Neural crest cell (in vitro differentiated cells): ENCODE results near the gene KCNJ1. TPM values are rescaled to one million over a fixed set of nuclear protein-coding genes. Genes with fewer than 3 reads are reported as not detected.
A peak's percentile ranks its signal among the peaks of the same experiment; 100 is the strongest.

Experiments used
- DNase-seq: peaks from one replicate; pipeline ENCODE4 v3.0.0; 2021; ENCODE audit warnings: low read depth, mixed read lengths, low spot score
- H3K27ac Mint-ChIP-seq: one replicate; pipeline ENCODE4 v1.8.0; 2021; ENCODE audit warnings: mild to moderate bottlenecking, mixed read lengths; ENCODE audit not compliant: unreplicated experiment
- H3K27me3 Mint-ChIP-seq: 2 replicates; pipeline ENCODE4 v1.8.0; 2021; ENCODE audit warnings: low read depth, mild to moderate bottlenecking, mixed read lengths
- H3K36me3 Mint-ChIP-seq: 2 replicates; pipeline ENCODE4 v1.8.0; 2021; ENCODE audit warnings: low read depth, mild to moderate bottlenecking, mixed read lengths
- H3K4me1 Mint-ChIP-seq: 2 replicates; pipeline ENCODE4 v1.8.0; 2021; ENCODE audit warnings: mixed read lengths
- H3K4me3 Mint-ChIP-seq: one replicate; pipeline ENCODE4 v1.8.0; 2021; ENCODE audit warnings: mild to moderate bottlenecking, mixed read lengths
- H3K9me3 Mint-ChIP-seq: 2 replicates; pipeline ENCODE4 v1.8.0; 2021; ENCODE audit warnings: mixed read lengths
- CTCF ChIP-seq: fragments of 200-600 bp; sonication (generic); conservative IDR thresholded peaks from 2 replicates; pipeline ENCODE4 v1.5.0; 2021; ENCODE audit warnings: antibody characterized with exemption, mild to moderate bottlenecking
- total RNA-seq: library from RNA; stranded (reverse); gene quantifications from 2 replicates; pipeline ENCODE4 v1.2.1, GENCODE V29; 2021

Gene KCNJ1
- total RNA-seq, 1 donor from 2014 or later, result not detected

- Mint-ChIP-seq H3K27ac (no peak overlapping the region), H3K9me3 (no peaks in the 10 kb centered on the region), H3K27me3 (peaks cover 48% of the 10 kb centered on the region), H3K36me3 (no peaks in the 10 kb centered on the region), H3K4me3 (no peak overlapping the region), H3K4me1 (peaks cover 18% of the 10 kb centered on the region)
- no peak for DNase-seq
- no peak for TF ChIP-seq CTCF
These were observed 41.5 kb upstream of the KCNJ1 start for GRCh38 chr11:128908391-128909246.

- DNase-seq, result no peak
- Mint-ChIP-seq H3K4me3 (no peak overlapping the region), H3K9me3 (no peaks in the 10 kb centered on the region), H3K27me3 (peaks cover 57% of the 10 kb centered on the region), H3K4me1 (peaks cover 23% of the 10 kb centered on the region), H3K27ac (no peak overlapping the region), H3K36me3 (no peaks in the 10 kb centered on the region)
- TF ChIP-seq CTCF, result no peak
These were observed 40.5 kb upstream of the KCNJ1 start for GRCh38 chr11:128907585-128907984.

GRCh38 chr11:128906185-128907050, 39.3 kb upstream of the KCNJ1 start:
- Mint-ChIP-seq H3K4me3 (peak overlapping the region; percentile 54), H3K27ac (no peak overlapping the region), H3K4me1 (peaks cover 30% of the 10 kb centered on the region), H3K9me3 (no peaks in the 10 kb centered on the region), H3K27me3 (peaks cover 68% of the 10 kb centered on the region), H3K36me3 (no peaks in the 10 kb centered on the region)
- DNase-seq, result no peak
- no peak for TF ChIP-seq CTCF

- H3K27me3 Mint-ChIP-seq, result peaks cover 77% of the 10 kb centered on the region
- H3K4me3 Mint-ChIP-seq, result peak overlapping the region; percentile 54
- no peak for DNase-seq
These were observed 38.5 kb upstream of the KCNJ1 start for GRCh38 chr11:128905345-128906184.

More at GRCh38 chr11:128905345-128906184, 38.5 kb upstream of the KCNJ1 start:
- Mint-ChIP-seq H3K4me1 (peaks cover 34% of the 10 kb centered on the region), H3K27ac (no peak overlapping the region), H3K36me3 (no peaks in the 10 kb centered on the region), H3K9me3 (no peaks in the 10 kb centered on the region)
- peak; percentile 66 for TF ChIP-seq CTCF
